Tibial artery (tissue), 4 donors: ENCODE results near the gene TUBB4A.
A peak's percentile ranks its signal among the peaks of the same experiment; 100 is the strongest.

Experiments
- DNase-seq, 2 donors: peaks; one replicate each; pipeline ENCODE4 v3.0.0-alpha.2; 2019
- H3K27ac ChIP-seq, 2 donors: fragments of 200-600 bp; sonication (generic) in 1 of 2; 1 replicate in 1 of 2; 2 replicates in 1 of 2; pipeline ENCODE4 v1.5.1; 2018 to 2019; ENCODE audit warnings: mild to moderate bottlenecking in 1 of 2
- H3K27me3 ChIP-seq, 2 donors: fragments of 200-600 bp; sonication (generic) in 1 of 2; one replicate each; pipeline versions ENCODE4 v1.5.1 to v1.6.0; 2016 to 2019
- H3K36me3 ChIP-seq, 3 donors: fragments of 200-600 bp; sonication (generic) in 2 of 3; one replicate each; pipeline ENCODE4 v1.5.1; 2016 to 2019; ENCODE audit warnings: mild to moderate bottlenecking in 2 of 3
- H3K4me1 ChIP-seq, 4 donors: fragments of 200-600 bp; sonication (generic) in 2 of 4; 1 replicate in 3 of 4; 2 replicates in 1 of 4; pipeline ENCODE4 v1.5.1; 2016 to 2019
- H3K4me3 ChIP-seq, 2 donors: fragments of 200-600 bp; sonication (generic) in 1 of 2; 1 replicate in 1 of 2; 2 replicates in 1 of 2; pipeline ENCODE4 v1.5.1; 2018 to 2019; ENCODE audit warnings: mild to moderate bottlenecking in 2 of 2
- H3K9me3 ChIP-seq, 3 donors: fragments of 200-600 bp; sonication (generic) in 1 of 3; one replicate each; pipeline ENCODE4 v1.5.1; 2016 to 2019
- CTCF ChIP-seq, 2 experiments: fragments of 200-600 bp in 1 of 2; fragments of 450-650 bp in 1 of 2; IDR thresholded peaks; one replicate each; pipeline ENCODE4 v1.5.1; 2017 to 2019; ENCODE audit warnings: antibody characterized with exemption in 2 of 2, mild to moderate bottlenecking in 1 of 2, moderate library complexity in 1 of 2
- intact Hi-C: fragments of 100-400 bp; cut with DNase I; formaldehyde crosslinking; loops from one replicate; pipeline ENCODE4 v1.15.0; 2023; ENCODE audit warnings: low total_unique reads

TUBB4A gene

GRCh38 chr19:6484831-6485230 is 17.3 kb downstream of the TUBB4A start:
- no peaks in the 10 kb centered on the region for H3K4me1 ChIP-seq
- no peak for TF ChIP-seq CTCF (IDR thresholded peaks at IDR 0.05)
- peaks cover 0 to 29% of the 10 kb centered on the region in 2 donors for H3K27me3 ChIP-seq
- no peak overlapping the region for H3K4me3 ChIP-seq
- no peaks in the 10 kb centered on the region for H3K36me3 ChIP-seq
- H3K9me3 ChIP-seq = no peaks in the 10 kb centered on the region
- intact Hi-C loops = no loop called here
- DNase-seq = no peak
- no peak overlapping the region for H3K27ac ChIP-seq

GRCh38 chr19:6484230-6484629 is 17.9 kb downstream of the TUBB4A start:
- intact Hi-C loops = no loop called here
- Histone ChIP-seq H3K9me3 (no peaks in the 10 kb centered on the region), H3K36me3 (no peaks in the 10 kb centered on the region), H3K27ac (no peak overlapping the region), H3K4me1 (no peaks in the 10 kb centered on the region), H3K27me3 (peaks cover 0 to 35% of the 10 kb centered on the region in 2 donors), H3K4me3 (no peak overlapping the region)
- no peak for DNase-seq
- TF ChIP-seq CTCF (IDR thresholded peaks at IDR 0.05) = no peak

GRCh38 chr19:6483235-6483634 is 18.9 kb downstream of the TUBB4A start:
- DNase-seq = no peak
- no peak overlapping the region for H3K4me3 ChIP-seq
- TF ChIP-seq CTCF (IDR thresholded peaks at IDR 0.05) = no peak

GRCh38 chr19:6482343-6482686 is 19.8 kb downstream of the TUBB4A start:
- peaks cover 0 to 51% of the 10 kb centered on the region in 2 donors for H3K27me3 ChIP-seq
- no peak for TF ChIP-seq CTCF (IDR thresholded peaks at IDR 0.05)
- no peak overlapping the region for H3K4me3 ChIP-seq
- H3K4me1 ChIP-seq = no peaks in the 10 kb centered on the region
- H3K27ac ChIP-seq = no peak overlapping the region
- no peaks in the 10 kb centered on the region for H3K9me3 ChIP-seq
- intact Hi-C loops = no loop called here
- no peaks in the 10 kb centered on the region for H3K36me3 ChIP-seq
- DNase-seq = no peak

More at GRCh38 chr19:6483235-6483634, 18.9 kb downstream of the TUBB4A start:
- H3K4me1 ChIP-seq = no peaks in the 10 kb centered on the region
- intact Hi-C loops = no loop called here
- H3K27ac ChIP-seq = no peak overlapping the region
- H3K27me3 ChIP-seq = peaks cover 0 to 43% of the 10 kb centered on the region in 2 donors
- H3K36me3 ChIP-seq = no peaks in the 10 kb centered on the region
- no peaks in the 10 kb centered on the region for H3K9me3 ChIP-seq

- peak in 1 of 2 experiments; percentile 25 for TF ChIP-seq CTCF (IDR thresholded peaks at IDR 0.05)
- intact Hi-C loops = no loop called here
- no peaks in the 10 kb centered on the region for H3K9me3 ChIP-seq
- H3K27ac ChIP-seq = no peak within 1 kb of the TSS
- no peak for DNase-seq
- H3K36me3 ChIP-seq = no peaks in the 10 kb centered on the region
- H3K4me1 ChIP-seq = peaks cover 0 to 3% (median under 1%) of the 10 kb centered on the region in 4 donors
- peak within 1 kb of the TSS in 1 of 2 donors; percentile 22 for H3K4me3 ChIP-seq
- peaks cover 0 to 56% of the 10 kb centered on the region in 2 donors for H3K27me3 ChIP-seq
Observed at GRCh38 chr19:6481541-6482342, 20.4 kb downstream of the TUBB4A start, which contains the start of gene DENND1C. DENND1C (minus strand) TSS chr19:6481787; CDS start chr19:6481695, 92 bp downstream.
